Fibroblast of peridontal ligament (primary cell): ENCODE data around the gene CAPN9.
A peak's percentile ranks its signal among the peaks of the same experiment; 100 is the strongest.

Source experiments
- DNase-seq: peaks from one replicate; pipeline ENCODE4 v3.0.0-alpha.2; 2010; ENCODE audit errors: extremely low read depth

The CAPN9 gene

DNA sequence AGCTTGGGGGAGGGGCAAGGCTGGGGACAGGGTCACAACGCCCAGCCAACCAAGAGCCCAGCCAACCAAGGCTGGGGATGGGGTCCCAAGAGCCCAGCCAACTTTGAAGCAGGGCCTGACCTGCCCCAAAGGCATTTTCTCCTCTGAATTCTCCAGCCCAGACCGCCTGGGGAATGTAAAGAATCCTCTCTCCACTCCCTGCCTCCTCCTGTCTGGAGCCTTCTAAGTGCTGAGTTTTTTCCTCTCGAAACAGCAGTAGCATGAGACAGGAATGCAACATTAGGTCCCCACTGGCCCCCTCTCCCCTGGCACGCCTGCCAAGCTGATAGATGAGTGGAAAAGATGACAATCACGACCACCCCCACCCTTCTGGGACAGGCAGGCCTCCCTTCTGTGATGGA lies 104.1 kb downstream of the CAPN9 start:
- DNase-seq = peak; percentile 49
